Measurements from ENCODE around the gene PRR35.

PRR35 gene

DNA sequence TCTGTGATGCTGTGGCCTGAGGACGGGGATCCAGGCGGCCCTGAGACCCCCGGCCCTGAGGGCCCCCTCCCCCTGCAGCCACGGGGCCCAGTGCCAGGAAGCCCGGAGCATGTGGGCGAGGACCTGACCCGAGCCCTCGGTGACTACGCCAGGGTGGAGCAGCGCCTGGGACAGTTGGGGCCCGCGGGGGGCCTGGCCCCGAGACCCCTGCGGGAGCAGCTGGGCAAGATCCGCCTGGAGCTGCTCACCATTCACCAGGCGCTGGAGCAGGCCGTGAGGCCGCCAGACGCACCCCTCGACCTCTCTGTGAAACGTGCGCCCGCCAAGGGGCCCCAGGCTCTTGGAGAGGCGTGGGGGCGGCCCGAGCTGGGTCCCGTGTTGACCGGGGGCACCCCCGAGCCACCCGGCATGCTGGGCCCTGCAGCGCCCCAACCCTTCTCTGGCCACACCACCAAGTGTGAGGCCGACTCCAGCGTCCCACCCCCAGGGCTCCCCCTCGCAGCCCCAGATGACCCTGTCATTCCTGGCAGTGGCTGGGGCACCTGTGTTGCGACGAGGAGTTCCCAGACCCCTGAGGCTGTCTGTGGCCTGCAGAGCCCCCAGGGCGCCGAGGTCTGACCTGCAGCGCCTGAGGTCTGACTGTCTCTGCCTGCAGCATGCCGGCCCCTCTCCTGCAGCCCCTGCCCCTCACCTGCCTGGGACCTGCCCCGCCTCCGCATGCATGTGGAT, 4.7 kb downstream of the PRR35 start:
- DNase-seq (ENCODE audit: low read depth): no peak

GRCh38 chr16:565419-566330, 5.5 kb downstream of the PRR35 start:
- no peak for DNase-seq (ENCODE audit: low read depth)

DNA sequence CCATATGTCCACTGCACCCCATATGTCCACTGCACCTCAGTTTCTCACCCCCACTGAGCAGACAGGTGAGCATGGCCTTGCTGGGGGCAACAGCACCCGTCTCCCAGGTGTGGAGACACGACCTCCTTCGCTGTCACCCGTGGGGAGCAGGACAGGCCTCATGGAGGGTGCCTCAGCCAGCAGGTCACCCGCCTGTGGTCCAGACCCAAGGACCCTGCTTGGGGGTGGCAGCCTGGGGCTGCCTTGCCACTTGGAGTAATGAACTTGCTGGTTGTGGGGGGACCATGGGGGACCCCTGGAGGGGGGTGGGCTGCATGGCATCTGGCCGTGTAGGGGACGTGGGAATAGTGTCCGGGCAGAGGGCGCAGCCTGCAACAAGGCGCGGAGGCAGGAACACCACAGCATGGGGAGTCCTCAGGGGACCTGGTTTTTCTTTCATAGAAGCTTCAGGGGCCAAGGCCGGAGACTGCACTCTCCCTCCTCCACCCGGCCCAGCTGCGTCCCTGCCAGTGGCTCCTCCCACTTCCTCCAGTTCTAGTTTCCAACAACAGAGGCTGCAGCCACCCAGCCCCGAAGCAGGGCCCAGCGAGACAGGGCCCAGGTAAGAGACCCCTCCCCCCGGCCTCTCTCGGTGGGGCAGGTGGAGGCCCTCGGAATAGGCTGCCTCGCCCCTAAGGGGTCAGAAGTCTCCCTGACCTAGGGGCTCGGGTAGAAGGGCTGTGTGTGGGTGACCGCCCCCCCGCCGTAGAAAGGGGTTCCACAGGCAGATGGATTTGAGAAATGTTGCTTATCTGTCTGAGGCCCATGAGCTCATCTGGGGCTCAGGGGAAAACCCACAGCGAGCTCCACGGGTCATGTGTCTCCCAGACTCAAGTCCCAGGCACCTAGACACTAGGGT, 6.5 kb downstream of the PRR35 start, which contains the start of gene NHLRC4:
TSS of gene NHLRC4 (plus strand) at position 531 of the 898 bp plus-strand sequence. CDS start 1,043 bp downstream, outside the sequence.
- DNase-seq (ENCODE audit: low read depth): peak; percentile 49

GRCh38 chr16:567373-568256, 7.4 kb downstream of the PRR35 start:
- no peak for DNase-seq (ENCODE audit: low read depth)

DNA sequence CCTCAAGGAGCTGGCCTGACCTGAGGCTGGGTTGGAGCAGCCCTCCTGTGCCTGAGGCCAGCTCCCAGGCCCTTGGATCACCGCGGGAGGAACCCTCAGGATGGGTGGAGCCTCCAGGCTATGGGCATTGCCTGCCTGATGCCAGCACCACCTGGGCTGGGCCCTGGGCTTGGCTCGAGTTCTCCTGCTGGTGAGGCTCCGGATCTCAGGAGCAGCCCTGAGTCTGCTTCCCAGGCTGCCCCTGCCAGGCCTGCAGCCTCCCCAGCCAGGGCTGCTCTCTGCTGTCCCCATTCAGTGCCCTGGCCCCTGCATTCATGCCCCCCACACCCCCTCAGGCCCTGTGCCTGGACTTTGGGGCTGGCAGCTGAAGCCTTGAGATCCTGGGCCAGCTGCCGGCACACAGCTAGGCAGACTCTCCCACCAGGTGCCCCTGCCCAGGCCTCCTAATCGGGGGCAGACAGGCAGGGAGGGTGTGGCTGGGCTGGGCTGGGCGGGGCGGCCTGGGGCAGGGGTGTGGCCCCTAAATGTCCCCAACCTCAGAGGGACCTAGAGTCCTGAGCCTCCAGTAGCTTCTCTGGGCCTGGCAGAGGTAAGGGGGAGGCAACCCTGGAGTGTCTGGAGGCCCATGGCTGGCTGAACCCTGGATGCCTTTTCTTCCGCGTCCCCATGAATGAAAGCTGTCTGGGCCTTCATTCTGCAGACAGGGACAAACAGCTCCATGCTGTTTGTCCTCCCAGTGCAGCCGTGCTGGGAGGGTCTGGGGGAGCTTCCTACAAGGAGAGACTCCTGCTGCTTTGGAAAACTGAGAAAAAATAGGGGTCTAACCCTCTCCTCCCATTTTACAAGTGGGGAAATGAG, 8.4 kb downstream of the PRR35 start:
- no peak for DNase-seq (ENCODE audit: low read depth)

GRCh38 chr16:569445-570254, 9.5 kb downstream of the PRR35 start, which contains the start of gene PIGQ:
PIGQ (plus strand) TSS chr16:569968; CDS start chr16:574075, 4,107 bp downstream.
- no peak for DNase-seq (ENCODE audit: low read depth)

GRCh38 chr16:572865-573650, 12.9 kb downstream of the PRR35 start:
- no peak for DNase-seq (ENCODE audit: low read depth)

GRCh38 chr16:574021-574760, 14.0 kb downstream of the PRR35 start:
- DNase-seq (ENCODE audit: low read depth): no peak

- DNase-seq (ENCODE audit: low read depth): no peak
Measured at GRCh38 chr16:575354-576196, 15.4 kb downstream of the PRR35 start.

GRCh38 chr16:576197-576822, 16.1 kb downstream of the PRR35 start:
- no peak for DNase-seq (ENCODE audit: low read depth)

- DNase-seq (ENCODE audit: low read depth): no peak
Measured at GRCh38 chr16:576823-577201, 16.6 kb downstream of the PRR35 start.

DNA sequence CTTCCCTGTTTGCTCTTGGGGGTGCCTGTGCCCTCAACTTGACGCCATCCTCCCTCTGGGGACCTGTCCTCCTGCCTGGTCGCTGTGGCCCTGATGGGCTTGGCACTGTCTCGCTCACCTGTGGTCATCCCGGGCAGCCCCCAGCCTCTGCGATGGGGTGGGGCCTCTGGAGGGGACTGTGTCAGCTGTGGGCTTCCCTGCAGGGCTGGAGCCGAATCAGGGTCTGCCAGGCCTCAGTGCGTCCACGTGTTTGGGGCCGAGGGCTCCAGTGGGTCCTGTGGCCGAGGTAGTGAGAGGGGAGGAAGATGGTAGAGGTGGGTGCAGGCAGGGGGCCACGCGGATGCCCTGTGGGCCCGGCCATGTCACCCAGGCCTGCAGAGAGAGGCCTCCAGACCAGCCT, 17.6 kb downstream of the PRR35 start:
- DNase-seq (ENCODE audit: low read depth): no peak

GRCh38 chr16:578232-578869, 18.2 kb downstream of the PRR35 start:
- no peak for DNase-seq (ENCODE audit: low read depth)

DNA sequence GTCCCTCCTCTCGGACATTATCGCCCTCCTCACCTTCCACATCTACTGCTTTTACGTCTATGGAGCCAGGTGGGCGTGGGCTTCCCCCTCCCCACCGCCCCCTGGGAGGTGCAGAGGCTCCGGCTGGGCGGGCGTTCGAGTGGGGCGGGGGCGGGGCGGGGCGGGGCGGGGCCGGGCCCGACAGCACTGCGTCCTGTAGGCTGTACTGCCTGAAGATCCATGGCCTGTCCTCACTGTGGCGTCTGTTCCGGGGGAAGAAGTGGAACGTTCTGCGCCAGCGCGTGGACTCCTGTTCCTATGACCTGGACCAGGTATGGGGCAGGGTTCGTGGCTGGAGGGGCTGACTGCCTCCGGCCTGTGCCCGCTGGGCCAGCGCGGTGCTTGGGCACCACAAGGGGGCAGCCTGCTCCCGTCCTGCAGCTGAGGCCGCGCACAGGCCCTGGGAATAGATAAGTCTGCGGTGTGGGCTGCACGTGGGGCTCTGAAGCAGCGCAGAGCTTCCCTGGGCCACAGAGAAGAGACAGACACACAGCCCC, 18.7 kb downstream of the PRR35 start:
- DNase-seq (ENCODE audit: low read depth): peak; percentile 57
